K562 (cell line): Measurements from ENCODE around the gene FOXK2. TPM values are rescaled to one million over a fixed set of nuclear protein-coding genes. Genes with fewer than 3 reads are reported as not detected.
A peak's percentile ranks its signal among the peaks of the same experiment; 100 is the strongest.
"Not testable (repeated sequence)": the region's sequence is repeated elsewhere in the genome, so short reads cannot be mapped to it uniquely, and the experiment has no call there.

ENCODE experiments used
- ATAC-seq: fragments of 200-7000 bp; cut with Tn5 transposase; 3 replicates; pipeline ENCODE4 v1.9.1; 2020; ENCODE audit warnings: moderate library complexity
- BruUV-seq: library from RNA; stranded (reverse); fragments of 400-500 nt; replicated peaks from 2 replicates; lab custom pipeline; 2021; lab: Mats Ljungman, UMichigan
- CTCF ChIA-PET: fragments of 300-600 bp; formaldehyde crosslinking; extraction: SDS; loops from one replicate; lab custom pipeline; 2021; ENCODE audit warnings: low intra/inter-chr PET ratio; lab: Yijun Ruan, JAX
- POLR2A ChIA-PET: fragments of 300-600, 350-650 bp; sonication (Branson Sonifier 250); formaldehyde crosslinking; extraction: SDS; loops from one replicate; lab custom pipeline; 2021; ENCODE audit warnings: antibody characterized with exemption, inconsistent platforms; lab: Yijun Ruan, JAX
- DNase-seq, 4 experiments: peaks; one replicate each; pipeline versions ENCODE4 v3.0.0 to v3.0.0-alpha.2; 2011 to 2018; ENCODE audit warnings: low spot score in 3 of 4, mixed read lengths in 3 of 4; ENCODE audit errors: extremely low read depth in 1 of 4
- FAIRE-seq: peaks from 2 replicates; lab custom pipeline; 2011; peaks lifted over from hg19 to GRCh38; lab: Jason Lieb, UNC
- H2AFZ ChIP-seq: 2 replicates; pipeline ENCODE4 v1.6.0; 2011; ENCODE audit warnings: low read depth, low read length, control low read depth, inconsistent platforms
- H3K27ac ChIP-seq: fragments of 200-600 bp; 3 replicates; pipeline ENCODE4 v1.8.0; 2011; ENCODE audit warnings: low read depth, mild to moderate bottlenecking, control low read depth, inconsistent platforms, low read length, moderate library complexity, mixed read lengths; ENCODE audit errors: extremely low read depth
- H3K27me3 ChIP-seq, 2 experiments: fragments of 300-600 bp in 1 of 2; 2 replicates in 1 of 2; 3 replicates in 1 of 2; pipeline versions ENCODE4 v1.6.0 to v1.8.0; 2011; ENCODE audit warnings: inconsistent platforms in 2 of 2, low read length in 2 of 2, mild to moderate bottlenecking in 1 of 2, mixed read lengths in 1 of 2, moderate library complexity in 1 of 2; ENCODE audit not compliant: control insufficient read depth in 2 of 2, insufficient read depth in 2 of 2
- H3K36me3 ChIP-seq: fragments of 300-600 bp; 3 replicates; pipeline ENCODE4 v1.8.0; 2011; ENCODE audit warnings: mild to moderate bottlenecking, low read length, inconsistent platforms; ENCODE audit not compliant: control insufficient read depth, insufficient read depth
- H3K4me1 ChIP-seq, 2 experiments: fragments of 200-600 bp in 1 of 2; replicated peaks in 1 of 2; 2 replicates in 1 of 2; 3 replicates in 1 of 2; pipeline versions ENCODE4 v1.5.1 to v1.8.0; 2011; ENCODE audit warnings: inconsistent platforms in 2 of 2, low read length in 2 of 2, mild to moderate bottlenecking in 1 of 2, mixed read lengths in 1 of 2, moderate library complexity in 1 of 2; ENCODE audit not compliant: control insufficient read depth in 2 of 2, insufficient read depth in 2 of 2
- H3K4me2 ChIP-seq: 2 replicates; pipeline ENCODE4 v1.6.1; 2011; ENCODE audit warnings: low read length, control low read depth, inconsistent platforms, mixed read lengths; ENCODE audit not compliant: insufficient read depth
- H3K4me3 ChIP-seq: fragments of 200-600 bp; sonication (generic), shearing (Covaris generic); 2 replicates; pipeline ENCODE4 v1.5.1; 2016; ENCODE audit warnings: control low read depth, inconsistent platforms
- H3K79me2 ChIP-seq: fragments of 200-600 bp; 3 replicates; pipeline ENCODE4 v1.8.0; 2011; ENCODE audit warnings: low read length, inconsistent platforms; ENCODE audit not compliant: control insufficient read depth, insufficient read depth
- H3K9ac ChIP-seq, 2 experiments: 2 replicates each; pipeline versions ENCODE4 v1.6.0 to v1.6.1; 2011; ENCODE audit warnings: low read depth in 2 of 2, low read length in 2 of 2, control low read depth in 1 of 2, inconsistent platforms in 1 of 2, mild to moderate bottlenecking in 1 of 2, mixed read lengths in 1 of 2; ENCODE audit not compliant: insufficient read depth in 1 of 2
- H3K9me1 ChIP-seq: one replicate; pipeline ENCODE4 v1.6.0; 2011; ENCODE audit warnings: inconsistent platforms, mild to moderate bottlenecking, low read length, moderate library complexity; ENCODE audit not compliant: control insufficient read depth, insufficient read depth
- H3K9me3 ChIP-seq: replicated peaks from 2 replicates; pipeline ENCODE4 v1.5.1; 2011; ENCODE audit warnings: low read depth, low read length, inconsistent platforms; ENCODE audit not compliant: control insufficient read depth, insufficient read depth
- H4K20me1 ChIP-seq: replicated peaks from 2 replicates; pipeline ENCODE4 v1.6.1; 2011; ENCODE audit warnings: low read length, inconsistent platforms, mixed read lengths; ENCODE audit not compliant: control insufficient read depth, insufficient read depth
- POLR2G ChIP-seq: fragments of 200-400 bp; formaldehyde crosslinking; IDR thresholded peaks from 2 replicates; pipeline ENCODE4 v1.6.1; 2017; ENCODE audit warnings: low read depth, mild to moderate bottlenecking, antibody characterized with exemption, low read length, moderate library complexity
- RBM22 ChIP-seq: fragments of 200-400 bp; formaldehyde crosslinking; IDR thresholded peaks from 2 replicates; pipeline ENCODE4 v1.6.1; 2018; ENCODE audit warnings: low read length, low read depth; ENCODE audit not compliant: poor library complexity, severe bottlenecking
- ZBTB33 ChIP-seq: sonication (generic); formaldehyde crosslinking; IDR thresholded peaks from 2 replicates; pipeline ENCODE4 v1.8.1; 2023; ENCODE audit warnings: mild to moderate bottlenecking, missing genetic modification reagents
- WGBS: fragments of 100-300 bp; shearing (Covaris generic); methylation state at CpG from one replicate; pipeline ENCODE4 v1.1.6; 2016; ENCODE audit warnings: low coverage, mixed read lengths; ENCODE audit not compliant: insufficient coverage; ENCODE audit errors: missing lambda C conversion rate; 5-methylcytosine and 5-hydroxymethylcytosine counted together
- in situ Hi-C: fragments of 300-500 bp; cut with MboI; formaldehyde crosslinking; loops from 4 replicates; pipeline ENCODE4 v1.15.0; 2018; ENCODE audit warnings: inconsistent platforms, mixed read lengths
- intact Hi-C: fragments of 100-400 bp; cut with micrococcal nuclease; formaldehyde crosslinking; loops from 2 replicates; pipeline ENCODE4 v1.14.2; 2022
- polyA plus RNA-seq, 8 experiments: library from polyadenylated mRNA; depleted of rRNA in 4 of 8; stranded (reverse) in 5 of 8; unstranded in 3 of 8; fragments of >200 nt; fragmentation: Nextera tagmentation in 2 of 8; fragmentation: Illumina TruSeq in 1 of 8; extraction: Ambion mirVana in 2 of 8; extraction: Trizol in 1 of 8; gene quantifications; 2 replicates each; pipeline versions ENCODE4 v1.2.1 to v1.2.3, GENCODE V29; 2011 to 2014; ENCODE audit warnings: inconsistent platforms in 1 of 8, missing spikeins in 1 of 8
- total RNA-seq, 7 experiments: library from RNA; depleted of rRNA in 6 of 7; stranded (reverse); fragments of >200 nt in 6 of 7; fragmentation: Illumina TruSeq in 2 of 7; extraction: Trizol in 2 of 7; gene quantifications; 2 replicates each; pipeline versions ENCODE4 v1.2.1 to v1.2.3, GENCODE V29; 2011 to 2021; ENCODE audit warnings: low replicate concordance in 1 of 7

Gene FOXK2
- total and polyA plus RNA-seq, 9 of the 15 experiments (the other 6 are each of a cell fraction or from before 2014, with no cell fraction given), result 3.0 to 86.0 (median 44.1) TPM

GRCh38 chr17:82575581-82576221, 56.2 kb downstream of the FOXK2 start:
- H2AFZ ChIP-seq, in situ Hi-C loops, H3K9ac ChIP-seq, DNase-seq, CTCF ChIA-PET, ATAC-seq, H4K20me1 ChIP-seq, BruUV-seq, H3K4me2 ChIP-seq, H3K9me3 ChIP-seq, FAIRE-seq, H3K4me3 ChIP-seq, H3K9me1 ChIP-seq, intact Hi-C loops, H3K27ac ChIP-seq, H3K27me3 ChIP-seq, H3K4me1 ChIP-seq: not testable (repeated sequence)
- POLR2A ChIA-PET, result interaction anchor here (0.9 to 1.2 kb wide), 2 partner anchors 15 to 93 kb away, joined by 3 to 4 read pairs; no protein-coding TSS in a partner anchor
- Histone ChIP-seq H3K36me3 (peaks cover 79% of the 10 kb centered on the region; the same call in 2 of the 3 replicates), H3K79me2 (peaks cover 30% of the 10 kb centered on the region)
- WGBS, result 90% methylated on average over 11 of the region's 52 CpGs
- TF ChIP-seq ZBTB33 (CRISPR knock-in tag), result peak; percentile 71
- TF ChIP-seq RBM22, result peak; percentile 85
- TF ChIP-seq POLR2G, result peak; percentile 58
